Measurements from ENCODE around the gene TNIP3.

DNA sequence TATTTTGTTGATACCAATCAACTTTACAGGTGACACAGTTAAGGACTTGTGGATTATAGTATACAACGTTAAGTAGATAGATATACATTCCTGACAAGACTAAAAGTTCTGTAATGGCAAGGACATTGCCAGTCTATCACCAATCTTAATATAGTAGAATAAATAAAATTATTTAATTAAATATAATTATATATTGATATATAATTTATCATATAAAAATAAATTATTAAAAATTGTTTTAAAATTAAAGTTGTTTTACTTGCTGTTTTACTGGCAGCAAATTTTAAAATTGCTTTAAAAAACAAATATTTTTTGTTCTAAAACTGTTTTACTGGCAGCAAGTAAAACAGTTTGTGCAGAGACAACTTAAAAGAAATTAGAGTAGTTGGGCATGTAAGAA lies 18.7 kb downstream of the TNIP3 start:
- TF ChIP-seq, protein P1, sequence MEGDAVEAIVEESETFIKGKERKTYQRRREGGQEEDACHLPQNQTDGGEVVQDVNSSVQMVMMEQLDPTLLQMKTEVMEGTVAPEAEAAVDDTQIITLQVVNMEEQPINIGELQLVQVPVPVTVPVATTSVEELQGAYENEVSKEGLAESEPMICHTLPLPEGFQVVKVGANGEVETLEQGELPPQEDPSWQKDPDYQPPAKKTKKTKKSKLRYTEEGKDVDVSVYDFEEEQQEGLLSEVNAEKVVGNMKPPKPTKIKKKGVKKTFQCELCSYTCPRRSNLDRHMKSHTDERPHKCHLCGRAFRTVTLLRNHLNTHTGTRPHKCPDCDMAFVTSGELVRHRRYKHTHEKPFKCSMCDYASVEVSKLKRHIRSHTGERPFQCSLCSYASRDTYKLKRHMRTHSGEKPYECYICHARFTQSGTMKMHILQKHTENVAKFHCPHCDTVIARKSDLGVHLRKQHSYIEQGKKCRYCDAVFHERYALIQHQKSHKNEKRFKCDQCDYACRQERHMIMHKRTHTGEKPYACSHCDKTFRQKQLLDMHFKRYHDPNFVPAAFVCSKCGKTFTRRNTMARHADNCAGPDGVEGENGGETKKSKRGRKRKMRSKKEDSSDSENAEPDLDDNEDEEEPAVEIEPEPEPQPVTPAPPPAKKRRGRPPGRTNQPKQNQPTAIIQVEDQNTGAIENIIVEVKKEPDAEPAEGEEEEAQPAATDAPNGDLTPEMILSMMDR (IDR thresholded peaks at IDR 0.05), result no peak
- no peak for TF ChIP-seq EZH2 (IDR thresholded peaks at IDR 0.05; ENCODE audit: borderline replicate concordance, insufficient read depth, low read depth, low read length, poor library complexity, severe bottlenecking)
